CD4-positive, CD25-positive, alpha-beta regulatory T cell (primary cell): ENCODE results near the gene WNT9A. TPM values are rescaled to one million over a fixed set of nuclear protein-coding genes. Genes with fewer than 3 reads are reported as not detected.
A peak's percentile ranks its signal among the peaks of the same experiment; 100 is the strongest.

Source experiments
- ATAC-seq, 2 donors: fragments of 150-1000 bp; cut with Tn5 transposase; one replicate each; pipeline ENCODE4 v1.10.0; 2021; ENCODE audit warnings: low read depth in 2 of 2, moderate number of reproducible peaks in 2 of 2, moderate library complexity in 1 of 2
- DNase-seq, 3 donors: peaks; one replicate each; pipeline versions ENCODE4 v3.0.0 to v3.0.0-alpha.2; 2012 to 2022; ENCODE audit warnings: mixed read lengths in 1 of 3
- H3K27ac ChIP-seq: one replicate; pipeline ENCODE4 v1.7.0; 2013; ENCODE audit warnings: mild to moderate bottlenecking, low read length; ENCODE audit not compliant: insufficient read depth, poor library complexity, severe bottlenecking
- H3K27me3 ChIP-seq: one replicate; pipeline ENCODE4 v1.7.0; 2013; ENCODE audit warnings: low read length; ENCODE audit not compliant: control insufficient read depth, insufficient read depth
- H3K36me3 ChIP-seq: one replicate; pipeline ENCODE4 v1.7.0; 2013; ENCODE audit warnings: mild to moderate bottlenecking, low read length, moderate library complexity; ENCODE audit not compliant: control insufficient read depth, insufficient read depth
- H3K4me1 ChIP-seq: 2 replicates; pipeline ENCODE4 v1.7.0; 2013; ENCODE audit warnings: mild to moderate bottlenecking, low read length; ENCODE audit not compliant: insufficient read depth, control insufficient read depth, poor library complexity, severe bottlenecking
- H3K4me3 ChIP-seq: one replicate; pipeline ENCODE4 v1.7.0; 2013; ENCODE audit warnings: low read depth, mild to moderate bottlenecking, low read length, moderate library complexity
- H3K9me3 ChIP-seq, 2 experiments: 1 replicate in 1 of 2; 2 replicates in 1 of 2; pipeline ENCODE4 v1.7.0; 2013; ENCODE audit warnings: low read length in 2 of 2, mild to moderate bottlenecking in 1 of 2, moderate library complexity in 1 of 2; ENCODE audit not compliant: control insufficient read depth in 2 of 2
- H3K27ac Mint-ChIP-seq, 3 donors: one replicate each; pipeline ENCODE4 v1.8.0; 2020 to 2022; ENCODE audit warnings: mild to moderate bottlenecking in 3 of 3, mixed read lengths in 3 of 3, moderate library complexity in 2 of 3
- H3K27me3 Mint-ChIP-seq: one replicate; pipeline ENCODE4 v1.8.0; 2022; ENCODE audit warnings: mild to moderate bottlenecking, mixed read lengths
- H3K36me3 Mint-ChIP-seq: one replicate; pipeline ENCODE4 v1.8.0; 2020; ENCODE audit warnings: mixed read lengths
- H3K4me1 Mint-ChIP-seq, 4 donors: one replicate each; pipeline ENCODE4 v1.8.0; 2020 to 2022; ENCODE audit warnings: mixed read lengths in 4 of 4, mild to moderate bottlenecking in 1 of 4
- H3K4me3 Mint-ChIP-seq, 4 donors: one replicate each; pipeline ENCODE4 v1.8.0; 2020 to 2022; ENCODE audit warnings: mild to moderate bottlenecking in 4 of 4, mixed read lengths in 4 of 4, moderate library complexity in 3 of 4
- H3K9me3 Mint-ChIP-seq, 7 donors: one replicate each; pipeline ENCODE4 v1.8.0; 2020 to 2022; ENCODE audit warnings: mixed read lengths in 7 of 7, mild to moderate bottlenecking in 3 of 7, moderate library complexity in 2 of 7
- polyA plus RNA-seq, 4 donors: library from polyadenylated mRNA; unstranded; fragments of 300-500 nt; fragmentation: Illumina TruSeq; gene quantifications; one replicate each; pipeline ENCODE4 v1.2.3, GENCODE V29; 2021
- total RNA-seq: library from RNA; stranded (reverse); gene quantifications from one replicate; pipeline ENCODE4 v1.2.3, GENCODE V29; 2022

The WNT9A gene
- total and polyA plus RNA-seq, 5 donors from 2014 or later: 0.20 TPM; not detected in 4

- Histone ChIP-seq H3K27me3 (no peaks in the 10 kb centered on the region), H3K27ac (no peak overlapping the region), H3K4me3 (no peak overlapping the region), H3K4me1 (peaks cover 10% of the 10 kb centered on the region), H3K9me3 (no peaks in the 10 kb centered on the region), H3K36me3 (no peaks in the 10 kb centered on the region)
- Mint-ChIP-seq H3K27ac (no peak overlapping the region), H3K4me3 (no peak overlapping the region), H3K4me1 (peaks cover 3 to 14% (median 3%) of the 10 kb centered on the region in 4 donors), H3K9me3 (no peaks in the 10 kb centered on the region), H3K36me3 (no peaks in the 10 kb centered on the region), H3K27me3 (peaks cover 18% of the 10 kb centered on the region)
- ATAC-seq (no peak), DNase-seq (no peak)
Observed at GRCh38 chr1:227942021-227942715, 5.6 kb downstream of the WNT9A start.

- H3K36me3 ChIP-seq: no peaks in the 10 kb centered on the region
- H3K4me3 ChIP-seq: no peak overlapping the region
- Mint-ChIP-seq H3K4me3 (no peak overlapping the region), H3K36me3 (no peaks in the 10 kb centered on the region), H3K9me3 (no peaks in the 10 kb centered on the region), H3K27me3 (peaks cover 18% of the 10 kb centered on the region), H3K27ac (no peak overlapping the region), H3K4me1 (peaks cover 0 to 13% (median 4%) of the 10 kb centered on the region in 4 donors)
- no peaks in the 10 kb centered on the region for H3K9me3 ChIP-seq
- no peak for ATAC-seq
- H3K4me1 ChIP-seq: peaks cover 4% of the 10 kb centered on the region
- H3K27me3 ChIP-seq: no peaks in the 10 kb centered on the region
- no peak for DNase-seq
- no peak overlapping the region for H3K27ac ChIP-seq
Observed at GRCh38 chr1:227941509-227942020, 6.2 kb downstream of the WNT9A start.

- Histone ChIP-seq H3K27me3 (no peaks in the 10 kb centered on the region), H3K9me3 (no peaks in the 10 kb centered on the region), H3K4me3 (no peak overlapping the region), H3K36me3 (no peaks in the 10 kb centered on the region), H3K4me1 (no peaks in the 10 kb centered on the region), H3K27ac (no peak overlapping the region)
- Mint-ChIP-seq H3K27ac (no peak overlapping the region), H3K4me3 (no peak overlapping the region), H3K4me1 (peaks cover 0 to 6% (median 4%) of the 10 kb centered on the region in 4 donors), H3K9me3 (no peaks in the 10 kb centered on the region), H3K36me3 (no peaks in the 10 kb centered on the region), H3K27me3 (peaks cover 13% of the 10 kb centered on the region)
- DNase-seq: no peak
- ATAC-seq: no peak
Observed at GRCh38 chr1:227940791-227941241, 6.9 kb downstream of the WNT9A start.

- no peak overlapping the region for H3K4me3 Mint-ChIP-seq
- DNase-seq: no peak
Observed at GRCh38 chr1:227939791-227940771, 7.7 kb downstream of the WNT9A start.

GRCh38 chr1:227938911-227939790, 8.6 kb downstream of the WNT9A start:
- no peak for ATAC-seq
- no peaks in the 10 kb centered on the region for H3K9me3 Mint-ChIP-seq
- H3K4me1 Mint-ChIP-seq: peaks cover 5 to 9% (median 7%) of the 10 kb centered on the region in 4 donors
- no peak for DNase-seq
- H3K9me3 ChIP-seq: no peaks in the 10 kb centered on the region
- no peaks in the 10 kb centered on the region for H3K27me3 ChIP-seq
- peak overlapping the region in 1 of 3 donors; percentile 39 for H3K27ac Mint-ChIP-seq
- no peak overlapping the region for H3K27ac ChIP-seq
- no peaks in the 10 kb centered on the region for H3K4me1 ChIP-seq
- H3K4me3 Mint-ChIP-seq: no peak overlapping the region
- H3K36me3 Mint-ChIP-seq: no peaks in the 10 kb centered on the region
- no peaks in the 10 kb centered on the region for H3K36me3 ChIP-seq
- no peak overlapping the region for H3K4me3 ChIP-seq
- H3K27me3 Mint-ChIP-seq: peaks cover 9% of the 10 kb centered on the region

More at GRCh38 chr1:227939791-227940771, 7.7 kb downstream of the WNT9A start:
- Histone ChIP-seq H3K27ac (no peak overlapping the region), H3K4me1 (no peaks in the 10 kb centered on the region), H3K36me3 (no peaks in the 10 kb centered on the region), H3K27me3 (no peaks in the 10 kb centered on the region), H3K4me3 (no peak overlapping the region), H3K9me3 (no peaks in the 10 kb centered on the region)
- no peaks in the 10 kb centered on the region for H3K36me3 Mint-ChIP-seq
- H3K27ac Mint-ChIP-seq: no peak overlapping the region
- H3K4me1 Mint-ChIP-seq: peaks cover under 1 to 5% (median 5%) of the 10 kb centered on the region in 4 donors
- H3K9me3 Mint-ChIP-seq: no peaks in the 10 kb centered on the region
- ATAC-seq: no peak
- peaks cover 10% of the 10 kb centered on the region for H3K27me3 Mint-ChIP-seq

- no peaks in the 10 kb centered on the region for H3K9me3 Mint-ChIP-seq
- peaks cover 4 to 9% (median 6%) of the 10 kb centered on the region in 4 donors for H3K4me1 Mint-ChIP-seq
- peaks cover 4% of the 10 kb centered on the region for H3K27me3 Mint-ChIP-seq
- H3K36me3 Mint-ChIP-seq: no peaks in the 10 kb centered on the region
- Histone ChIP-seq H3K4me3 (no peak overlapping the region), H3K27ac (no peak overlapping the region), H3K4me1 (no peaks in the 10 kb centered on the region), H3K27me3 (no peaks in the 10 kb centered on the region), H3K9me3 (no peaks in the 10 kb centered on the region), H3K36me3 (no peaks in the 10 kb centered on the region)
- ATAC-seq (no peak), DNase-seq (no peak)
- no peak overlapping the region for H3K4me3 Mint-ChIP-seq
- peak overlapping the region in 1 of 3 donors; percentile 4 for H3K27ac Mint-ChIP-seq
Observed at GRCh38 chr1:227938276-227938675, 9.5 kb downstream of the WNT9A start.

- Histone ChIP-seq H3K27me3 (no peaks in the 10 kb centered on the region), H3K9me3 (no peaks in the 10 kb centered on the region), H3K27ac (no peak overlapping the region), H3K4me1 (no peaks in the 10 kb centered on the region), H3K36me3 (no peaks in the 10 kb centered on the region), H3K4me3 (no peak overlapping the region)
- peak overlapping the region in 1 of 3 donors; percentile 4 for H3K27ac Mint-ChIP-seq
- ATAC-seq (no peak), DNase-seq (no peak)
- no peak overlapping the region for H3K4me3 Mint-ChIP-seq
- peaks cover 4 to 9% (median 6%) of the 10 kb centered on the region in 4 donors for H3K4me1 Mint-ChIP-seq
- H3K9me3 Mint-ChIP-seq: peaks cover 0 to 2% (median 0%) of the 10 kb centered on the region in 7 donors
- H3K27me3 Mint-ChIP-seq: peaks cover 4% of the 10 kb centered on the region
- no peaks in the 10 kb centered on the region for H3K36me3 Mint-ChIP-seq
Observed at GRCh38 chr1:227937838-227938145, 9.9 kb downstream of the WNT9A start.
